ENCODE results near the gene MPP1. TPM values are rescaled to one million over a fixed set of nuclear protein-coding genes. Genes with fewer than 3 reads are reported as not detected.

Gene MPP1
- total RNA-seq, 1 experiment from 2014 or later, result 27.0 TPM

DNA sequence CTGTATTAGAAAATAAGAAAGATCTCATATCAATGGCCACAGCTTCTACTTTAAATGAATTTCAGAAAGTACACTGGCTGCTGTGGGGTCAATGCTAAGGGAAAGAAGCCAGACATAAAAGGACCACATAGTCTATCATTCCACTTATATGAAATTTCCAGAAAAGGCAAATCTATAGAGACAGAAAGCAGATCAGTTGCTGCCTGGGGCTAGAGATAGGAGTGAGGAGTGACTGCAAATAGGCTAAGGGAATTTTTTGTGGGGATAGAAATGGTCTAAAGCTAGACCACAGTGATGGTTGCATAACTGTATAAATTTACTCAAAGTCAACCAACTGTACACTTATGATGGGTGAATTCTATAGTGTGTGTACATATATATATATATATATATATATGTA is 62.7 kb downstream of the MPP1 start:
- Histone ChIP-seq H3K9me3 (no peaks in the 10 kb centered on the region), H3K4me1 (no peaks in the 10 kb centered on the region), H3K36me3 (ENCODE audit: control insufficient read depth, insufficient read depth, low read length) (no peaks in the 10 kb centered on the region), H3K4me3 (ENCODE audit: low read depth, low read length) (no peak overlapping the region), H3K27me3 (replicated peaks; ENCODE audit: control insufficient read depth, insufficient read depth, low read length) (no peaks in the 10 kb centered on the region)
- TF ChIP-seq, protein P1, sequence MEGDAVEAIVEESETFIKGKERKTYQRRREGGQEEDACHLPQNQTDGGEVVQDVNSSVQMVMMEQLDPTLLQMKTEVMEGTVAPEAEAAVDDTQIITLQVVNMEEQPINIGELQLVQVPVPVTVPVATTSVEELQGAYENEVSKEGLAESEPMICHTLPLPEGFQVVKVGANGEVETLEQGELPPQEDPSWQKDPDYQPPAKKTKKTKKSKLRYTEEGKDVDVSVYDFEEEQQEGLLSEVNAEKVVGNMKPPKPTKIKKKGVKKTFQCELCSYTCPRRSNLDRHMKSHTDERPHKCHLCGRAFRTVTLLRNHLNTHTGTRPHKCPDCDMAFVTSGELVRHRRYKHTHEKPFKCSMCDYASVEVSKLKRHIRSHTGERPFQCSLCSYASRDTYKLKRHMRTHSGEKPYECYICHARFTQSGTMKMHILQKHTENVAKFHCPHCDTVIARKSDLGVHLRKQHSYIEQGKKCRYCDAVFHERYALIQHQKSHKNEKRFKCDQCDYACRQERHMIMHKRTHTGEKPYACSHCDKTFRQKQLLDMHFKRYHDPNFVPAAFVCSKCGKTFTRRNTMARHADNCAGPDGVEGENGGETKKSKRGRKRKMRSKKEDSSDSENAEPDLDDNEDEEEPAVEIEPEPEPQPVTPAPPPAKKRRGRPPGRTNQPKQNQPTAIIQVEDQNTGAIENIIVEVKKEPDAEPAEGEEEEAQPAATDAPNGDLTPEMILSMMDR (IDR thresholded peaks at IDR 0.05; ENCODE audit: insufficient read depth in 1 of 2, low read depth in 1 of 2, low read length in 1 of 2, severe bottlenecking in 1 of 2, unreplicated experiment in 1 of 2), result no peak
- intact Hi-C loops (cut with micrococcal nuclease; ENCODE audit: unreplicated experiment), result no loop called here
- POLR2A ChIA-PET, result no interaction called here
- no peak overlapping the region for H3K27ac Mint-ChIP-seq (ENCODE audit: unreplicated experiment)
- no peaks in the 10 kb centered on the region for H3K4me1 Mint-ChIP-seq (ENCODE audit: low read depth, unreplicated experiment)
- DNase-seq, result no peak
- no peaks in the 10 kb centered on the region for H3K36me3 Mint-ChIP-seq (ENCODE audit: insufficient read depth, unreplicated experiment)
- BruUV-seq (replicated peaks), result no TSS peak
- peaks cover 2% of the 10 kb centered on the region for H3K27me3 Mint-ChIP-seq (ENCODE audit: insufficient read depth, unreplicated experiment)
- no peaks in the 10 kb centered on the region for H3K9me3 Mint-ChIP-seq (ENCODE audit: unreplicated experiment)
- H3K4me3 Mint-ChIP-seq (ENCODE audit: unreplicated experiment), result no peak overlapping the region
- CTCF ChIA-PET, result no interaction called here

DNA sequence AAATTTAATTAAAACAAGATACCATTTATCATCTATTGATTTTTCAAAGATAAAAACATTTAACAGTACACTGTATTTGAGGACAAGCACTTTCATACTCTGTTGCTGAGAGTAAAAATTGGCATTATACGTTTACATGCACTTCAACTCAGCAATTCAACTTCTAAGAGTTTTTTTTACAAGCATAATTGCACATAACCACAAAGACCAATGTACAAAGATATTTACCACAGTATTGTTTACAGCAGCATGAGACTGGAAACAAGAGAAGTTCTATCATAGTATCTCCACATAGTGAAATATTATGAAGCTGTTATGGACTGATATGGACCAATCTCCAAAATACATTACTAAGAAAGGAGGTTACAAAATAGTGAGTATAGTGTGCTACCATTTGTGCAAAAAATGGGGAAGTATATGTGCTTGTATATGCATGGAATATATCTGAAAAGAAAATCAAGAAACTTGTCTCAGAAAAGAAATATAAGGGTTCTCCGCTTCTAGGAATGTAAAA is 65.3 kb downstream of the MPP1 start:
- H3K27me3 Mint-ChIP-seq (ENCODE audit: insufficient read depth, unreplicated experiment), result peaks cover 13% of the 10 kb centered on the region
- BruUV-seq (replicated peaks), result no TSS peak
- CTCF ChIA-PET, result no interaction called here

DNA sequence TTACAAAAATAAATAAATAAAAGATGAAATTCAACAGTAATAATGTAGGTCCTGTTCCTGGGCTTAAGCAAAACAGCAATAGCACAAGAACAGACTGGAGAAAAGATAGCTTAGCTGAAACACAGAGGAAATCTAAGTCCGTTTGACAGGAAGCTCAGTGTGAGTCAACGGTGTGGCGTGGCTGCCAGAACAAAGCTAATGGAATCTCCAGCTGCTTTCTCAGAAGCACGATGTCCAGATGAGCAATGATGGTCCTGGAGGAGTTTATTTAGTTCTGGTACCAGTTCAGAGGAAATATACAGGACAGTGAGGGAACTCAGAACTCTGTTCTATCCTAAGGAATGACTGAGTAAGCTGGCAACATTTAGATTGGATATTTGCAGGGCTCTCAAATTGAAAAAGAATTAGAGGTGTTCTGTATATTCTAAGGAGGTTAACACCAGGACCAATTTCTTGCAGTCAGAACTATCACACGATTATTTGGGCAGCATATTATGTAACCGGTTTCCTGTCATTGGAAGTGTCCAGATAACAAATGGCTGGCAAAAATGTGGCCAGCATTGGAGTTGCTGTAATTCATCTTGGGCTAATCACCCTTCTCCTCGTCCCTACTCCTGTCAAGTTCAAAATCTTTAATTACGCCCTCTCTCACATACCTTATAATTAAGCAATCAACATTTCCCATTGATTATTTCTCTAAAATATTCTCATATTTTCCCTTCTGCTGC is 67.1 kb downstream of the MPP1 start:
- peaks cover 13% of the 10 kb centered on the region for H3K27me3 Mint-ChIP-seq (ENCODE audit: insufficient read depth, unreplicated experiment)
- POLR2A ChIA-PET, result no interaction called here
- TF ChIP-seq, protein P1 (IDR thresholded peaks at IDR 0.05; ENCODE audit: insufficient read depth in 1 of 2, low read depth in 1 of 2, low read length in 1 of 2, severe bottlenecking in 1 of 2, unreplicated experiment in 1 of 2), result no peak

More for the DNA sequence above, 65.3 kb downstream of the MPP1 start:
- TF ChIP-seq, protein P1 (IDR thresholded peaks at IDR 0.05; ENCODE audit: insufficient read depth in 1 of 2, low read depth in 1 of 2, low read length in 1 of 2, severe bottlenecking in 1 of 2, unreplicated experiment in 1 of 2), result no peak
- Mint-ChIP-seq H3K4me1 (ENCODE audit: low read depth, unreplicated experiment) (no peaks in the 10 kb centered on the region), H3K36me3 (ENCODE audit: insufficient read depth, unreplicated experiment) (no peaks in the 10 kb centered on the region), H3K9me3 (ENCODE audit: unreplicated experiment) (no peaks in the 10 kb centered on the region), H3K4me3 (ENCODE audit: unreplicated experiment) (no peak overlapping the region), H3K27ac (ENCODE audit: unreplicated experiment) (no peak overlapping the region)
- POLR2A ChIA-PET, result no interaction called here
- intact Hi-C loops (cut with micrococcal nuclease; ENCODE audit: unreplicated experiment), result no loop called here
- no peak overlapping the region for H3K4me3 ChIP-seq (ENCODE audit: low read depth, low read length)
- no peaks in the 10 kb centered on the region for H3K36me3 ChIP-seq (ENCODE audit: control insufficient read depth, insufficient read depth, low read length)
- no peaks in the 10 kb centered on the region for H3K9me3 ChIP-seq
- H3K27me3 ChIP-seq (replicated peaks; ENCODE audit: control insufficient read depth, insufficient read depth, low read length), result no peaks in the 10 kb centered on the region; the same call in 1 of the 2 replicates
- no peaks in the 10 kb centered on the region for H3K4me1 ChIP-seq
- DNase-seq, result no peak

More for the DNA sequence above, 67.1 kb downstream of the MPP1 start:
- no TSS peak for BruUV-seq (replicated peaks)
- no peaks in the 10 kb centered on the region for H3K36me3 Mint-ChIP-seq (ENCODE audit: insufficient read depth, unreplicated experiment)
- no peaks in the 10 kb centered on the region for H3K4me1 Mint-ChIP-seq (ENCODE audit: low read depth, unreplicated experiment)
- no peak for DNase-seq
- no peak overlapping the region for H3K27ac Mint-ChIP-seq (ENCODE audit: unreplicated experiment)
- H3K36me3 ChIP-seq (ENCODE audit: control insufficient read depth, insufficient read depth, low read length), result no peaks in the 10 kb centered on the region
- H3K4me1 ChIP-seq, result no peaks in the 10 kb centered on the region
- no peaks in the 10 kb centered on the region for H3K9me3 Mint-ChIP-seq (ENCODE audit: unreplicated experiment)
- no peaks in the 10 kb centered on the region for H3K9me3 ChIP-seq
- CTCF ChIA-PET, result interaction anchor here (1.0 kb wide), 1 partner anchor 11 kb away, joined by 3 read pairs; no protein-coding TSS in a partner anchor
- no peak overlapping the region for H3K4me3 Mint-ChIP-seq (ENCODE audit: unreplicated experiment)
- H3K4me3 ChIP-seq (ENCODE audit: low read depth, low read length), result no peak overlapping the region
- no peaks in the 10 kb centered on the region; the same call in 1 of the 2 replicates for H3K27me3 ChIP-seq (replicated peaks; ENCODE audit: control insufficient read depth, insufficient read depth, low read length)
- intact Hi-C loops (cut with micrococcal nuclease; ENCODE audit: unreplicated experiment), result no loop called here
